ENCODE results near the gene ANKRD39. TPM values are rescaled to one million over a fixed set of nuclear protein-coding genes. Genes with fewer than 3 reads are reported as not detected.
A peak's percentile ranks its signal among the peaks of the same experiment; 100 is the strongest.

The ANKRD39 gene
- total and polyA plus RNA-seq, 2 of the 8 experiments (the other 6 are each of a cell fraction or from before 2014, with no cell fraction given) = 18.5 to 21.3 TPM

DNA sequence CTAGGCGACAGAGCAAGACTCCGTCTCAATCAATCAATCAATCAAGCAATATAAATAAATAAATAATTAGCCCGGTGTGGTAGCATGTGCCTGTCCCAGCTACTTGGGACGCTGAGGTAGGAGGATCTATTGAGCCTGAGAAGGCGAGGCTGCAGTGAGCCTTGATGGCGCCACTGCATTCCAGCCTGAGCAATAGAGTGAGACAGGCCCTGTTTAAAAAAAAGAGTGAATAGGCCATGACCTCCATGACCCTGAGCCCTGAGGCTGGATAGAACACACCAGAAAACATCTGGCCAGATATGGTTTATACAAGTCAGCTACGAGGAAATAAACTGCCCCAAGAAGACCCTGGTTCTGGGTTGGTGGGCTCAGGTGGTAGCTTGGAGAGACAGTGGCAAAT is 32.4 kb upstream of the ANKRD39 start:
- TF ChIP-seq CBX8 (IDR thresholded peaks at IDR 0.05; ENCODE audit: borderline replicate concordance, low read depth, low read length) (no peak), KDM5A (IDR thresholded peaks at IDR 0.05; ENCODE audit: low read length) (no peak), GTF2F1 (IDR thresholded peaks at IDR 0.05; ENCODE audit: borderline replicate concordance, low read depth, low read length) (no peak)
- no peaks in the 10 kb centered on the region for H4K20me1 ChIP-seq (replicated peaks in 1 of 2; ENCODE audit: control insufficient read depth in 1 of 2, insufficient read depth in 2 of 2, low read length in 2 of 2)
- H3K4ac ChIP-seq (replicated peaks; ENCODE audit: insufficient read length, low read depth, low read length) = no peak overlapping the region
- no peaks in the 10 kb centered on the region for H3K79me1 ChIP-seq (ENCODE audit: low read depth, low read length)
- ChIA-PET POLR2A (ENCODE audit: partially characterized antibody) (interaction anchor here (2.2 to 2.3 kb wide), 2 partner anchors 10 to 22 kb away, joined by 8 read pairs; no protein-coding TSS in a partner anchor), CTCF (ENCODE audit: partially characterized antibody) (interaction anchor here (0.6 to 4.8 kb wide), 16 partner anchors 10 to 69 kb away, joined by 3 to 22 read pairs (median 4); partner anchors contain the start of gene ANKRD39)
- peak overlapping the region; percentile 6 for H2BK120ac ChIP-seq (replicated peaks; ENCODE audit: low read depth, low read length)
- no peaks in the 10 kb centered on the region for H3K36me3 ChIP-seq (ENCODE audit: control insufficient read depth in 2 of 4, insufficient read depth in 4 of 4, low read length in 3 of 4)
- no peak overlapping the region for H4K91ac ChIP-seq (replicated peaks; ENCODE audit: insufficient read length, low read length)
- peaks cover 0 to 10% (median 5%) of the 10 kb centered on the region in 4 experiments; a peak in 4 of 7 replicates for H3K4me1 ChIP-seq (replicated peaks in 1 of 4; ENCODE audit: control insufficient read depth in 3 of 4, insufficient read depth in 4 of 4, low read length in 3 of 4)
- H4K5ac ChIP-seq (ENCODE audit: insufficient read length, low read depth, low read length) = no peak overlapping the region
- H3K27ac ChIP-seq (ENCODE audit: low read depth, low read length) = no peak overlapping the region
- no peak overlapping the region for H2AFZ ChIP-seq (ENCODE audit: low read length)
- no peak for FAIRE-seq
- 93% methylated on average over 7 of the region's 7 CpGs; no CpG with 5 or more reads in 1 of the 2 experiments for WGBS, 2 experiments (ENCODE audit: extremely low coverage in 1 of 2, insufficient coverage in 1 of 2, insufficient read length in 1 of 2, insufficient replicate concordance in 2 of 2, low coverage in 1 of 2, low lambda C conversion rate in 2 of 2, missing lambda C conversion rate in 1 of 2)
- no peak overlapping the region for H3K4me3 ChIP-seq (ENCODE audit: extremely low read depth in 1 of 4, insufficient read depth in 2 of 4, low read depth in 3 of 4, low read length in 4 of 4)
- H3K27me3 ChIP-seq (replicated peaks in 1 of 4; ENCODE audit: control insufficient read depth in 3 of 4, extremely low read depth in 1 of 4, insufficient read depth in 3 of 4, low read length in 3 of 4) = peaks cover 0 to 2% (median 0%) of the 10 kb centered on the region in 4 experiments; a peak in 1 of 7 replicates
- H3K9ac ChIP-seq (replicated peaks in 1 of 4; ENCODE audit: extremely low read depth in 1 of 4, low read depth in 3 of 4, low read length in 3 of 4) = no peak overlapping the region
- no peaks in the 10 kb centered on the region for H3K79me2 ChIP-seq (ENCODE audit: control insufficient read depth in 1 of 2, insufficient read depth in 2 of 2, low read length in 2 of 2)
- 0 out of 2 replicates have a peak overlapping the region, but pooled peaks have one; percentile 6 for H2AK5ac ChIP-seq (ENCODE audit: low read depth, low read length)
- no peak for DNase-seq (ENCODE audit: low read depth in 1 of 2, low spot score in 2 of 2)
- no peak overlapping the region for H2BK15ac ChIP-seq (ENCODE audit: low read length)
- H3K4me2 ChIP-seq (ENCODE audit: insufficient read depth in 1 of 2, low read depth in 2 of 2, low read length in 2 of 2) = no peak overlapping the region
- 0 out of 2 replicates have a peak overlapping the region, but pooled peaks have one; percentile 7 for H2BK20ac ChIP-seq (ENCODE audit: low read length)
- H3K14ac ChIP-seq (ENCODE audit: insufficient read length) = no peak overlapping the region
- no peak overlapping the region for H2BK12ac ChIP-seq (ENCODE audit: low read depth, low read length)
- H3K56ac ChIP-seq (replicated peaks; ENCODE audit: insufficient read length, low read depth, low read length) = no peak overlapping the region
- no peak overlapping the region for H4K8ac ChIP-seq (ENCODE audit: extremely low read depth, insufficient read depth, low read length)
- no peak overlapping the region for H2BK5ac ChIP-seq (ENCODE audit: low read depth, low read length)
- no peak overlapping the region for H3K18ac ChIP-seq (ENCODE audit: extremely low read depth, low read length)
- peaks cover 4% of the 10 kb centered on the region; the same call in 1 of the 2 replicates for H3K23me2 ChIP-seq (ENCODE audit: low read depth, low read length)
- H3K9me3 ChIP-seq (ENCODE audit: insufficient read depth in 2 of 2, low read depth in 1 of 2, low read length in 1 of 2) = no peaks in the 10 kb centered on the region
- H3K23ac ChIP-seq (ENCODE audit: insufficient read length) = no peak overlapping the region

All from H1 (cell line).